ENCODE results near the gene GEMIN4. TPM values are rescaled to one million over a fixed set of nuclear protein-coding genes. Genes with fewer than 3 reads are reported as not detected.
A peak's percentile ranks its signal among the peaks of the same experiment; 100 is the strongest.
"Not testable (repeated sequence)": the region's sequence is repeated elsewhere in the genome, so short reads cannot be mapped to it uniquely, and the experiment has no call there.

The GEMIN4 gene
- total RNA-seq, 2 donors from 2014 or later, result 12.9 to 31.9 TPM

DNA sequence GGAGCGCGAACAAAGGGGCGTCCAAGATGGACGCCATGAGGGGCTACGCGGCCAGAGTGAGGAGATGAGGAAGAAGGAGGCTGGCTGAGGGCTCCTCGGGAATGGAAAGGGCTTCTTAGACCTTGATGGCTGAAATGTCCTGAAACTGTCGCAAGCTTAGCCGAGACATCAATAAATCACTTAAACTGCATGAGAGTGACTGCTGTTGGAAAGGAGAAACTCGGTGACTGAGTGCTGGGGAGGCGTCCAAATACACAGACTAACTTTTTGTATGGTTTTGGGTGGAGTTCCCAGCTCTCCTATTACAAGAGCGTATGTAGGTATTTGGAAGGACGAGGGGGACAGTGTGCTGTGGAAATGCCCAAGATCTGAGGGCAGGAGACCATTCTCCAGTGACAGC, 1.4 kb upstream of the GEMIN4 start:
- TF ChIP-seq, protein P1, sequence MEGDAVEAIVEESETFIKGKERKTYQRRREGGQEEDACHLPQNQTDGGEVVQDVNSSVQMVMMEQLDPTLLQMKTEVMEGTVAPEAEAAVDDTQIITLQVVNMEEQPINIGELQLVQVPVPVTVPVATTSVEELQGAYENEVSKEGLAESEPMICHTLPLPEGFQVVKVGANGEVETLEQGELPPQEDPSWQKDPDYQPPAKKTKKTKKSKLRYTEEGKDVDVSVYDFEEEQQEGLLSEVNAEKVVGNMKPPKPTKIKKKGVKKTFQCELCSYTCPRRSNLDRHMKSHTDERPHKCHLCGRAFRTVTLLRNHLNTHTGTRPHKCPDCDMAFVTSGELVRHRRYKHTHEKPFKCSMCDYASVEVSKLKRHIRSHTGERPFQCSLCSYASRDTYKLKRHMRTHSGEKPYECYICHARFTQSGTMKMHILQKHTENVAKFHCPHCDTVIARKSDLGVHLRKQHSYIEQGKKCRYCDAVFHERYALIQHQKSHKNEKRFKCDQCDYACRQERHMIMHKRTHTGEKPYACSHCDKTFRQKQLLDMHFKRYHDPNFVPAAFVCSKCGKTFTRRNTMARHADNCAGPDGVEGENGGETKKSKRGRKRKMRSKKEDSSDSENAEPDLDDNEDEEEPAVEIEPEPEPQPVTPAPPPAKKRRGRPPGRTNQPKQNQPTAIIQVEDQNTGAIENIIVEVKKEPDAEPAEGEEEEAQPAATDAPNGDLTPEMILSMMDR (IDR thresholded peaks at IDR 0.05), result no peak
- H3K27ac ChIP-seq, result no peak overlapping the region
- no peak overlapping the region for H3K4me3 ChIP-seq
- no peaks in the 10 kb centered on the region for H3K27me3 ChIP-seq
- DNase-seq, result no peak
- H3K9me3 ChIP-seq, result no peaks in the 10 kb centered on the region
- H3K9ac ChIP-seq (ENCODE audit: low read depth in 2 of 2, low read length in 2 of 2), result no peak overlapping the region
- intact Hi-C loops (cut with DNase I), result no loop called here
- no peaks in the 10 kb centered on the region for H3K4me1 ChIP-seq
- H3K36me3 ChIP-seq, result no peaks in the 10 kb centered on the region

DNA sequence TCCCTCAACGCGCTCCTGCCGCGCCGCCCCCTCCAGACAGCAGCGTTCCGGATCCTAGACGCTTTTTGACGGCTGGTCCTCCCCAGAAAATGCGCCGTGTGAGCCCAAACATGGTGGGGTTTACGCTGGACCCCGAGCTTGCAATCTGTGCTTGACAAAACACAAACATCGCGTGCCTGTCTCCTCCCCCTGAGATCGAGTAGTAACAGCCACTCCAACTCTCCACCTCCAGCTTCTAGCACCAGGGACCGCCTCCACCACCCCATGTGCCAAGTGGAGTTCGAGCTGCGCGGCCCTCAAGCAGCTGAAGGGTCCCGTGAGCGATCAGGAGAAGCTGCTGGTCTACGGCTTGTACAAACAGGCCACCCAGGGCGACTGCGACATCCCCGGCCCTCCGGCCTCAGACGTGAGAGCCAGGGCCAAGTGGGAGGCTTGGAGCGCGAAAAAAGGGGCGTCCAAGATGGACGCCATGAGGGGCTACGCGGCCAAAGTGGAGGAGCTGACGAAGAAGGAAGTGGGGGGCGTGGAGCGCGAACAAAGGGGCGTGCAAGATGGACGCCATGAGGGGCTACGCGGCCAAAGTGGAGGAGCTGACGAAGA, 656 bp upstream of the GEMIN4 start:
- peak; percentile 70 for DNase-seq
- intact Hi-C loops (cut with DNase I), result no loop called here
- H3K27ac ChIP-seq, result peak overlapping the region; percentile 49

DNA sequence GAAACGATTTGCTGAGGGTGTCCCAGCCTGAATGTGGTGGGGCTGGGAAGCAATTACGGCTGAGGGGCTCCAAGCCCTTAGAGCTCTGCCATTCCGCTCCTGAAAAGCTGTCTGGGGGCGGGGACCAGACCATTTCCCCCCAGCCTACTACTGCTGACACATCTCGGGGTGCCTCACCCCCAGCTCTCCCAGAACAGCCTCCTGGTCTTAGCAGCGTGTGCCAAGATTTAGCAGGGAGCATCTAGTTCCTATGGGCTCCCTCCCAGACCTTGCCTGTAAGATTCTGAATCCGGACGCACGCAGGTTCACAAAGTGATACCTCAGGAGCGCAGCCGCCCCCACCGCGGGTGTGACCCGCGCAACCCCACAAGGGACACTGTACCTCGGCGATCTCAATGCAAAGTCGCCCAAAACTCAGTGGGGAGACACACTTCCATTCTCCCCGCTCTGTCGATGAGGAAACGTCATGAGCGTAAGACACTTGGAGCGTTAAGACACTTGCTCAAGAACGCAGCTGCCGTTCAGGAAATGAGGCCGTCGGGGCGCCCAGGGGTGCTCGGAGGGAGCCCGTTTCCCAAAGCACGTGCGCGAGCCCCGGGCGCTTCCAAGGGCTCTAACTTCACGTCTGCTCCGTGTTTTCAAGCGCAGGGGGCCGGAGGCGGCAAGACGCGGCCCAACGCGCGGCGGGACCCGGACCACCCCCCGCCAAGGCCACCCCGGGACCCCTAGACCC, 629 bp downstream of the GEMIN4 start:
- H3K4me1 ChIP-seq, result no peaks in the 10 kb centered on the region
- H3K27me3 ChIP-seq, result no peaks in the 10 kb centered on the region
- H3K36me3 ChIP-seq, result peaks cover 8% of the 10 kb centered on the region
- H3K9me3 ChIP-seq, result no peaks in the 10 kb centered on the region
- H3K4me3 ChIP-seq, result peak overlapping the region; percentile 99
- H3K27ac ChIP-seq, result peak overlapping the region; percentile 49
- peak overlapping the region; percentile 63 to 72 for H3K9ac ChIP-seq (ENCODE audit: low read depth in 2 of 2, low read length in 2 of 2)
- peak; percentile 44 for DNase-seq
- TF ChIP-seq, protein P1 (IDR thresholded peaks at IDR 0.05), result no peak
- intact Hi-C loops (cut with DNase I), result no loop called here

More for the DNA sequence above, 656 bp upstream of the GEMIN4 start:
- Histone ChIP-seq H3K36me3 (no peaks in the 10 kb centered on the region), H3K9ac (ENCODE audit: low read depth in 2 of 2, low read length in 2 of 2) (peak overlapping the region; percentile 63 to 72), H3K4me1 (no peaks in the 10 kb centered on the region), H3K27me3 (no peaks in the 10 kb centered on the region), H3K9me3 (no peaks in the 10 kb centered on the region), H3K4me3 (peak overlapping the region; percentile 99)
- TF ChIP-seq, protein P1 (IDR thresholded peaks at IDR 0.05), result no peak

DNA sequence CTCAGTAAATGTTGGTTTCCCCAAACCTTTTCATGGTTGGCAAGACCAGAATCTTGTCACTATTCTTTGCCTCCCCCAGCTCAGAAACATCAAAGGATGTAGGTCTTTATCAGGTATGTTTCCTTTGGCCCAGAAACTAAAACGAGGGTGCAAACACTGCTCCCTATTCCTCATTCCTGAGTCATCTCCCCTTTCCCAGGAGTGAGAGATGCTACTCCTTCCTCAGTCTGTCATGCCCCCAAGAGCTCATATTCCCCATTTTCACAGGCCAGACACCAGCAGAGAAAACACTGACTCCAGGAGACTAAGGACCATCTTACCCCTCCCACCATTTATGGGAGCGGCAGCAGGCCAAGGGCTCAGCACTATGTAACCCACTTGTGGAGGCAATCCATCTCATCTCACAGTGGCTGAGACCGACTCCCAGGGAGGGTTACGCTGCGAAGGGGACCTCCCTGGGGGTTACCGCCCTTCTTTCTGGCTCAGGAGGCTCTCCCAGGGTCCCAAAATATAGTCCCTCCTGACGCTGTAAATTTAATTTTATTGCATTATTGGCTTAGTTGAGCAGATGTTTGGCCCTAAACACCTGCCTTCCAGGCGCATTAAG, 1.5 kb downstream of the GEMIN4 start:
- intact Hi-C loops (cut with DNase I), result no loop called here
- Histone ChIP-seq H3K4me1 (no peaks in the 10 kb centered on the region), H3K36me3 (peaks cover 8% of the 10 kb centered on the region), H3K9ac (ENCODE audit: low read depth in 2 of 2, low read length in 2 of 2) (peak overlapping the region; percentile 15 to 63), H3K27me3 (no peaks in the 10 kb centered on the region), H3K27ac (no peak overlapping the region), H3K9me3 (no peaks in the 10 kb centered on the region), H3K4me3 (peak overlapping the region; percentile 99)
- TF ChIP-seq, protein P1 (IDR thresholded peaks at IDR 0.05), result no peak
- DNase-seq, result no peak

DNA sequence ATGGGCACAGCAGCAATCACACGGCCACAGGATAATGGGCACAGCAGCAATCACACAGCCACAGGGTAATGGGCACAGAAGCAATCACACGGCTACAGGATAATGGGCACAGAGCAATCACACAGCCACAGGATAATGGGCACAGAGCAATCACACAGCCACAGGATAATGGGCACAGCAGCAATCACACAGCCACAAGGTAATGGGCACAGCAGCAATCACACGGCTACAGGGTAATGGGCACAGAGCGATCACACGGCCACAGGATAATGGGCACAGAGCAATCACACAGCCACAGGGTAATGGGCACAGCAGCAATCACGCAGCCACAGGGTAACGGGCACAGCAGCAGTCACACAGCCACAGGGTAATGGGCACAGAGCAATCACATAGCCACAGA, 2.7 kb downstream of the GEMIN4 start:
- not testable (repeated sequence) for H3K27me3 ChIP-seq; H3K9ac ChIP-seq (ENCODE audit: low read depth in 2 of 2, low read length in 2 of 2)

DNA sequence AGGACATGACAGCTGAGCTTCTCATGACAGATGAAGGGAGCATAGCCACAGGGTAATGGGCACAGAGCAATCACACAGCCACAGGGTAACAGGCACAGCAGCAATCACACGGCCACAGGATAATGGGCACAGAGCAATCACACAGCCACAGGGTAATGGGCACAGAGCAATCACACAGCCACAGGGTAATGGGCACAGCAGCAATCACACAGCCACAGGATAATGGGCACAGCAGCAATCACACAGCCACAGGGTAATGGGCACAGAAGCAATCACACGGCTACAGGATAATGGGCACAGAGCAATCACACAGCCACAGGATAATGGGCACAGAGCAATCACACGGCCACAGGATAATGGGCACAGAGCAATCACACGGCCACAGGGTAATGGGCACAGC, 3.5 kb downstream of the GEMIN4 start:
- H3K27ac ChIP-seq; intact Hi-C loops (cut with DNase I); H3K4me1 ChIP-seq; H3K9ac ChIP-seq (ENCODE audit: low read depth in 2 of 2, low read length in 2 of 2); H3K36me3 ChIP-seq; H3K9me3 ChIP-seq; H3K27me3 ChIP-seq; H3K4me3 ChIP-seq; DNase-seq: not testable (repeated sequence)

More for the DNA sequence above, 2.7 kb downstream of the GEMIN4 start:
- DNase-seq; H3K27ac ChIP-seq; H3K36me3 ChIP-seq; H3K9me3 ChIP-seq; intact Hi-C loops (cut with DNase I); H3K4me3 ChIP-seq; H3K4me1 ChIP-seq: not testable (repeated sequence)

All from colonic mucosa (tissue), 4 donors.